Measurements from ENCODE around the gene ROBO1. TPM values are rescaled to one million over a fixed set of nuclear protein-coding genes. Genes with fewer than 3 reads are reported as not detected.
A peak's percentile ranks its signal among the peaks of the same experiment; 100 is the strongest.

Gene ROBO1
- total and polyA plus RNA-seq, 2 experiments from 2014 or later: 18.8 to 31.9 TPM

DNA sequence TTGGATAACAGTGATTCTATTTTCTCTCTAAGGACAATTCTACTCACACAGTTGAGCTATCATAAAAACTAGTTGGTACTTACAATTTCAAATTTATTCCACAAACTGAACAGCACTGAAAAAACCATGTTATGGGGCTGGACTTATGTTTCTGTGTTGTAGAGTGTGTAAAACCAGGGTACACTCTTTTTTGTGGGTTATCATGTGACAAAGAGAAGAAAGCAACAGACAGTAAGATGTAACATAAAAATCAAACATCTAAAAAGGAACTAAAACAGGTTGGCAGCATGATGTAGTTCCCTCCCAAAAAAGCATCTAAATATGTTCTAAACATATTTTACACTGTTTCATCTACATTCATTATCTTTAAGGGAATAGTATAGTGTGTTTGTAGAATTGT, 757.9 kb downstream of the ROBO1 start:
- in situ Hi-C loops (cut with MboI): no loop called here
- Histone ChIP-seq H3K9ac (no peak overlapping the region), H3K9me2 (ENCODE audit: insufficient read depth) (no peaks in the 10 kb centered on the region), H3K36me3 (ENCODE audit: low read depth) (no peaks in the 10 kb centered on the region), H3F3A (ENCODE audit: insufficient read depth) (no peaks in the 10 kb centered on the region), H3K27ac (no peak overlapping the region), H3K4me2 (ENCODE audit: unreplicated experiment) (no peak overlapping the region), H3K79me2 (ENCODE audit: insufficient read depth) (peaks cover 86% of the 10 kb centered on the region), H2AFZ (no peak overlapping the region), H3K4me3 (no peak overlapping the region), H3K9me3 (ENCODE audit: low read depth) (no peaks in the 10 kb centered on the region), H3K4me1 (ENCODE audit: insufficient read depth) (peaks cover 5% of the 10 kb centered on the region), H3K27me3 (replicated peaks; ENCODE audit: insufficient read depth) (no peaks in the 10 kb centered on the region), H4K20me1 (ENCODE audit: insufficient read depth) (no peaks in the 10 kb centered on the region)
- no peak for DNase-seq
- no peak for TF ChIP-seq EZH2 (IDR thresholded peaks at IDR 0.05; ENCODE audit: insufficient read depth, poor library complexity, severe bottlenecking)
- no peak for TF ChIP-seq EZH2phosphoT487 (IDR thresholded peaks at IDR 0.05; ENCODE audit: insufficient read depth, low read depth)

GRCh38 chr3:79006077-79006476, 761.7 kb downstream of the ROBO1 start:
- TF ChIP-seq EZH2phosphoT487 (IDR thresholded peaks at IDR 0.05; ENCODE audit: insufficient read depth, low read depth): no peak
- Histone ChIP-seq H4K20me1 (ENCODE audit: insufficient read depth) (no peaks in the 10 kb centered on the region; the same call in 1 of the 2 replicates), H3K9ac (no peak overlapping the region), H3K27ac (no peak overlapping the region), H3K4me2 (ENCODE audit: unreplicated experiment) (no peak overlapping the region), H3K27me3 (replicated peaks; ENCODE audit: insufficient read depth) (no peaks in the 10 kb centered on the region), H2AFZ (no peak overlapping the region), H3K79me2 (ENCODE audit: insufficient read depth) (peaks cover 85% of the 10 kb centered on the region), H3K9me2 (ENCODE audit: insufficient read depth) (no peaks in the 10 kb centered on the region), H3F3A (ENCODE audit: insufficient read depth) (no peaks in the 10 kb centered on the region), H3K36me3 (ENCODE audit: low read depth) (no peaks in the 10 kb centered on the region), H3K4me1 (ENCODE audit: insufficient read depth) (no peaks in the 10 kb centered on the region), H3K4me3 (no peak overlapping the region), H3K9me3 (ENCODE audit: low read depth) (no peaks in the 10 kb centered on the region)
- in situ Hi-C loops (cut with MboI): no loop called here
- no peak for DNase-seq
- WGBS, 2 experiments (ENCODE audit: low coverage in 1 of 2, low lambda C conversion rate in 2 of 2, missing lambda C conversion rate in 2 of 2): 91 to 96% methylated on average over 1 of the region's 1 CpG

DNA sequence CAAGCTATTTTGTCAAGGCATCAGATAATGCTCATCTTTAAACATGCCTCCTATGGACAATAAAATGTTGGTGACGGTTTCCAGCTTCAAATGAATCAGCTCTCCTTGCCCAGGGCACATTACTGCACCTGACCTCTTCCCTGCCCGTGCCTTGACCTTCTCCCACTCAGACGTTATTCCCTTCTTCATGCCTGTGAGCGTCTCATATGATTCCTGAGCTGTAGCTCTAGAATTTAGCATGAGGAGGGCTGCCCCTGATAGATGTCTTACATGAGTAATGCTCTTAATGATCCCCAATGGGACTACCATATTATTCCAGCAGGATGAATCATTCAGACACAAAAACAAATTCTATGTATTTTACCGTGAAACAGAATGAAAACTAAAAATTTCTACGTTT, 762.7 kb downstream of the ROBO1 start:
- H2AFZ ChIP-seq: no peak overlapping the region
- no peak overlapping the region for H3K4me2 ChIP-seq (ENCODE audit: unreplicated experiment)
- WGBS, 2 experiments (ENCODE audit: low coverage in 1 of 2, low lambda C conversion rate in 2 of 2, missing lambda C conversion rate in 2 of 2): 80 to 84% methylated on average over 6 of the region's 6 CpGs
- in situ Hi-C loops (cut with MboI): no loop called here
- H3K27ac ChIP-seq: no peak overlapping the region
- no peaks in the 10 kb centered on the region for H3K36me3 ChIP-seq (ENCODE audit: low read depth)
- H3K9me2 ChIP-seq (ENCODE audit: insufficient read depth): no peaks in the 10 kb centered on the region
- TF ChIP-seq EZH2 (IDR thresholded peaks at IDR 0.05; ENCODE audit: insufficient read depth, poor library complexity, severe bottlenecking) (no peak), EZH2phosphoT487 (IDR thresholded peaks at IDR 0.05; ENCODE audit: insufficient read depth, low read depth) (no peak)
- H3K9me3 ChIP-seq (ENCODE audit: low read depth): no peaks in the 10 kb centered on the region
- H3K27me3 ChIP-seq (replicated peaks; ENCODE audit: insufficient read depth): no peaks in the 10 kb centered on the region
- no peaks in the 10 kb centered on the region; the same call in 1 of the 2 replicates for H4K20me1 ChIP-seq (ENCODE audit: insufficient read depth)
- H3K4me1 ChIP-seq (ENCODE audit: insufficient read depth): no peaks in the 10 kb centered on the region
- no peak overlapping the region for H3K4me3 ChIP-seq
- peak; percentile 17 for DNase-seq
- H3K9ac ChIP-seq: no peak overlapping the region
- H3F3A ChIP-seq (ENCODE audit: insufficient read depth): no peaks in the 10 kb centered on the region
- H3K79me2 ChIP-seq (ENCODE audit: insufficient read depth): peaks cover 82% of the 10 kb centered on the region

DNA sequence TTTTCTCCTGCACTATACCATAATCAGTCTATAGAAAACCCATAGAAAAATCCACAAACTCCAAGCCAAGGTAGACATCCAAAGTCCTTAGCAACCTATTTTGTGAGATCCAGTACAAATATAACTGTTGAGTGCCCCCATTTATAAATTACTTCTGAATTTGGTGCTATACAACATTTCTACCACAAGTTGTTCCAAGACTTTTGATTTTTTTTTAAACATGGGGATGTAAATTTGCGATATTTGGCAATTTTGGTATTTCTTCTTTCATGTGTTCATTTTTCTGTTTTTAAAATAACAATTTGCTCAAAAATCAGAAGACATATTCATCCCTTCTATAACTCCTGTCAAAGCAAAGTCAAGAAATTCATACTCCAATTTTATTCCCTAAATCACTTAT, 763.8 kb downstream of the ROBO1 start:
- Histone ChIP-seq H3K36me3 (ENCODE audit: low read depth) (no peaks in the 10 kb centered on the region), H3K9ac (no peak overlapping the region), H3K9me3 (ENCODE audit: low read depth) (no peaks in the 10 kb centered on the region), H3K4me2 (ENCODE audit: unreplicated experiment) (no peak overlapping the region), H3F3A (ENCODE audit: insufficient read depth) (no peaks in the 10 kb centered on the region), H3K79me2 (ENCODE audit: insufficient read depth) (peaks cover 82% of the 10 kb centered on the region), H3K4me3 (no peak overlapping the region), H4K20me1 (ENCODE audit: insufficient read depth) (no peaks in the 10 kb centered on the region; the same call in 1 of the 2 replicates), H3K27ac (no peak overlapping the region), H3K4me1 (ENCODE audit: insufficient read depth) (no peaks in the 10 kb centered on the region), H2AFZ (no peak overlapping the region), H3K27me3 (replicated peaks; ENCODE audit: insufficient read depth) (no peaks in the 10 kb centered on the region), H3K9me2 (ENCODE audit: insufficient read depth) (no peaks in the 10 kb centered on the region)
- in situ Hi-C loops (cut with MboI): no loop called here
- 92 to 100% methylated on average over 1 of the region's 1 CpG for WGBS, 2 experiments (ENCODE audit: low coverage in 1 of 2, low lambda C conversion rate in 2 of 2, missing lambda C conversion rate in 2 of 2)
- TF ChIP-seq EZH2phosphoT487 (IDR thresholded peaks at IDR 0.05; ENCODE audit: insufficient read depth, low read depth) (no peak), EZH2 (IDR thresholded peaks at IDR 0.05; ENCODE audit: insufficient read depth, poor library complexity, severe bottlenecking) (no peak)
- no peak for DNase-seq
